Measurements from ENCODE around the gene CPNE5.

DNA sequence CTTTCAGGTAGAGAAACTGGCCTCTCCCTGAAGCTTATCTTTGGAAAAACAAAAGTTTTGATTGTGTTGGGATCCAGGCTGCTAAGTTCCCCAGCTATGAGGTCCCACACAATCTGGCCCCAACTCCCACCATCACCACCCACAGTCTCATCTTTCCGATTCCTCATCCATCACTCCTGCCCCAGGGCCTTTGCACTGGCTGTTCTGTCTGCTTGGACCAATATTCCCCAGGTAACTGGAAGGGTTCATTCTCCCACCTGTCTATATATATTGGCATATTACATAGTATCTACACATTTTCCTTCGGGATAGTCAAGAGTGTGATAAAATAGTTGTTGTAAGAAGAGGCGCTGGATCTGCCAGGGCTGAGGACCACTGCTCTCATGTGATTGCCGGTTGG, 52.0 kb downstream of the CPNE5 start:
- TF ChIP-seq, protein P1, sequence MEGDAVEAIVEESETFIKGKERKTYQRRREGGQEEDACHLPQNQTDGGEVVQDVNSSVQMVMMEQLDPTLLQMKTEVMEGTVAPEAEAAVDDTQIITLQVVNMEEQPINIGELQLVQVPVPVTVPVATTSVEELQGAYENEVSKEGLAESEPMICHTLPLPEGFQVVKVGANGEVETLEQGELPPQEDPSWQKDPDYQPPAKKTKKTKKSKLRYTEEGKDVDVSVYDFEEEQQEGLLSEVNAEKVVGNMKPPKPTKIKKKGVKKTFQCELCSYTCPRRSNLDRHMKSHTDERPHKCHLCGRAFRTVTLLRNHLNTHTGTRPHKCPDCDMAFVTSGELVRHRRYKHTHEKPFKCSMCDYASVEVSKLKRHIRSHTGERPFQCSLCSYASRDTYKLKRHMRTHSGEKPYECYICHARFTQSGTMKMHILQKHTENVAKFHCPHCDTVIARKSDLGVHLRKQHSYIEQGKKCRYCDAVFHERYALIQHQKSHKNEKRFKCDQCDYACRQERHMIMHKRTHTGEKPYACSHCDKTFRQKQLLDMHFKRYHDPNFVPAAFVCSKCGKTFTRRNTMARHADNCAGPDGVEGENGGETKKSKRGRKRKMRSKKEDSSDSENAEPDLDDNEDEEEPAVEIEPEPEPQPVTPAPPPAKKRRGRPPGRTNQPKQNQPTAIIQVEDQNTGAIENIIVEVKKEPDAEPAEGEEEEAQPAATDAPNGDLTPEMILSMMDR (IDR thresholded peaks at IDR 0.05 in 8 of 11, conservative IDR thresholded peaks at IDR 0.05 in 3 of 11): no peak
- TF ChIP-seq POLR2A (IDR thresholded peaks at IDR 0.05): no peak

Measured in spleen (tissue), 7 donors.